ENCODE data around the gene THOC7. TPM values are rescaled to one million over a fixed set of nuclear protein-coding genes. Genes with fewer than 3 reads are reported as not detected.

THOC7 gene
- total RNA-seq, 2 donors from 2014 or later = 40.9 to 64.2 TPM

DNA sequence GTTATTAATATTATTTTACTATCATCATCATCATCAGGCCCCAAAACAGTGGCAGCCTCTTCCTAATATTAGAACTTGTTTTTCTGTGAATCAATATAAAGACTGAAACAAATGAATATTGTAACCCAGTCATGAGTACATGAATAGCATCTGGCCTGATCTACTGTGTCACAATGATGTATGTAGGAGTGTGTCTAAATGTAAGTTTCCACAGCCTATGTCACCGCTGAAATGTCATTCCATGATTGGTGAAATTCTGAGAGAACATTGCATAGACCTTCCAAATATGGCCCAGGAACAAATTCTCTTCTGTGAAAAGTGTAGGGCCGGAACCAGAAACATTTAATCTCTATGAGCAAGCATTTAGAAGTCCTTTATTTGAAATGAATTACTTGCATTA lies 65.1 kb downstream of the THOC7 start:
- no peaks in the 10 kb centered on the region for H3K9me3 Mint-ChIP-seq
- H3K4me3 Mint-ChIP-seq = no peak overlapping the region
- H3K4me1 Mint-ChIP-seq = no peaks in the 10 kb centered on the region
- no peaks in the 10 kb centered on the region for H3K36me3 Mint-ChIP-seq (ENCODE audit: low read depth)
- H3K27me3 Mint-ChIP-seq = peaks cover 3% of the 10 kb centered on the region
- H3K27ac Mint-ChIP-seq = no peak overlapping the region
- no peak for ATAC-seq (replicated peaks)

DNA sequence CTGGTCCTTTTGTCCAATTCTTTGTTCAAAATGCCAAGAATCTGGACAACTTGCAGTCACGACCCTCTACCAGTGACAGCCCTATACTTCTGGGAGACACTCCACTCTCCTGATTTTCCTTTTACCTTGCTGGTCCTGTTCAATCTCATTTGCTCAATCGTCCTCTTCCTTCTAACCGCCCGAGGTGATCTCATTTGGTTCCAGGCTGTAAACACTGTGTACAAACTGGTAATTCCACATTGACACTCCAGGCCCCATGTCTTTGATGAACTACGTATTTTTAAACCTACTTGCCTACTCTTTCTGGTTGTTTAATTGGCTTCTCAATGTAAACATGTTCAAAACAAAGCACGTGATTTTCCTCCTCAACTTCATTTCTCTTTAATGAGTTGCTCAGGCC lies 68.2 kb downstream of the THOC7 start:
- no peaks in the 10 kb centered on the region for H3K4me1 Mint-ChIP-seq
- no peaks in the 10 kb centered on the region for H3K36me3 Mint-ChIP-seq (ENCODE audit: low read depth)
- no peaks in the 10 kb centered on the region for H3K9me3 Mint-ChIP-seq
- H3K4me3 Mint-ChIP-seq = no peak overlapping the region
- no peak overlapping the region for H3K27ac Mint-ChIP-seq
- no peak for ATAC-seq (replicated peaks)
- H3K27me3 Mint-ChIP-seq = peaks cover 3% of the 10 kb centered on the region

DNA sequence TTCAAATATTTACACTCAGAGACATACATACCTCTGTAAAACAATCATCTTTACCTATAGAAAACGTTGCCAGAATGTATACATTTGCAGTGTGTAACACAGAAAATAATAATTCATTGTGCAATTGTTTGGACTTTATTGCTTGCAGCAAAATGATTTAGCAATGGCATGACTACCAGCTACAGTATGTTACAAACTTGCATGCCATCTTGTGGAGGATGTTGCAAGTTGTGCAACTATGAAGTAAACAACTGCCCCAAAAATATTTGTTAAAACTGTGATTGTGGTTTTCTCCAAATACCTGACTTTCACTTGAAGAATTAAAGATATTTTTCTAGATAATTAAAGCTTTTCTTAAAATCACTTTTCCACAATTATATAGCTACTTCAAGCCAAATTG lies 71.6 kb downstream of the THOC7 start:
- no peak for ATAC-seq (replicated peaks)
- Mint-ChIP-seq H3K4me1 (no peaks in the 10 kb centered on the region), H3K4me3 (no peak overlapping the region), H3K27ac (no peak overlapping the region), H3K9me3 (no peaks in the 10 kb centered on the region), H3K36me3 (ENCODE audit: low read depth) (no peaks in the 10 kb centered on the region), H3K27me3 (peaks cover 9% of the 10 kb centered on the region)

Other genes with a start within 250 kb of the THOC7 start
- gene SNTN, start 211.1 kb downstream of the THOC7 start, total RNA-seq = not detected
- gene C3orf49, start 44.5 kb downstream of the THOC7 start, total RNA-seq = not detected
- 10 to 100 TPM; 38.6 to 50.2 TPM for gene ATXN7, start 62 bp upstream of the THOC7 start, total RNA-seq
- 1 to 10 TPM in 1 of 2 donors, not detected in 1; 2.4 TPM for gene SCAANT1, start 48.6 kb upstream of the THOC7 start, total RNA-seq
- gene PSMD6, start 159.7 kb upstream of the THOC7 start, total RNA-seq = 100 to 1,000 TPM in 1 of 2 donors, 10 to 100 TPM in 1; 79.4 to 113 TPM